DND-41 (cell line): Measurements from ENCODE around the gene PHACTR1.

Source experiments
- CTCF ChIP-seq: IDR thresholded peaks from 2 replicates; pipeline ENCODE4 v1.5.1; 2012; ENCODE audit warnings: borderline replicate concordance, low read length, moderate library complexity, mild to moderate bottlenecking; ENCODE audit not compliant: poor library complexity, severe bottlenecking; ENCODE audit errors: extremely low read depth
- EZH2 ChIP-seq: IDR thresholded peaks from 3 replicates; pipeline ENCODE4 v1.6.1; 2012; ENCODE audit warnings: borderline replicate concordance, low read depth, mild to moderate bottlenecking, moderate library complexity, low read length, inconsistent platforms; ENCODE audit not compliant: severe bottlenecking

GRCh38 chr6:13311155-13311554, 594.6 kb downstream of the PHACTR1 start:
- no peak for TF ChIP-seq EZH2
- no peak for TF ChIP-seq CTCF
